K562 (cell line): ENCODE data around the gene GNS. TPM values are rescaled to one million over a fixed set of nuclear protein-coding genes. Genes with fewer than 3 reads are reported as not detected.

ENCODE experiments used
- ATAC-seq: fragments of 200-7000 bp; cut with Tn5 transposase; 3 replicates; pipeline ENCODE4 v1.9.1; 2020; ENCODE audit warnings: moderate library complexity
- BruUV-seq: library from RNA; stranded (reverse); fragments of 400-500 nt; replicated peaks from 2 replicates; lab custom pipeline; 2021; lab: Mats Ljungman, UMichigan
- CTCF ChIA-PET: fragments of 300-600 bp; formaldehyde crosslinking; extraction: SDS; loops from one replicate; lab custom pipeline; 2021; ENCODE audit warnings: low intra/inter-chr PET ratio; lab: Yijun Ruan, JAX
- POLR2A ChIA-PET: fragments of 300-600, 350-650 bp; sonication (Branson Sonifier 250); formaldehyde crosslinking; extraction: SDS; loops from one replicate; lab custom pipeline; 2021; ENCODE audit warnings: antibody characterized with exemption, inconsistent platforms; lab: Yijun Ruan, JAX
- DNase-seq, 4 experiments: peaks; one replicate each; pipeline versions ENCODE4 v3.0.0 to v3.0.0-alpha.2; 2011 to 2018; ENCODE audit warnings: low spot score in 3 of 4, mixed read lengths in 3 of 4; ENCODE audit errors: extremely low read depth in 1 of 4
- FAIRE-seq: peaks from 2 replicates; lab custom pipeline; 2011; peaks lifted over from hg19 to GRCh38; lab: Jason Lieb, UNC
- H2AFZ ChIP-seq: 2 replicates; pipeline ENCODE4 v1.6.0; 2011; ENCODE audit warnings: low read depth, low read length, control low read depth, inconsistent platforms
- H3K27ac ChIP-seq: fragments of 200-600 bp; 3 replicates; pipeline ENCODE4 v1.8.0; 2011; ENCODE audit warnings: low read depth, mild to moderate bottlenecking, control low read depth, inconsistent platforms, low read length, moderate library complexity, mixed read lengths; ENCODE audit errors: extremely low read depth
- H3K27me3 ChIP-seq, 2 experiments: fragments of 300-600 bp in 1 of 2; 2 replicates in 1 of 2; 3 replicates in 1 of 2; pipeline versions ENCODE4 v1.6.0 to v1.8.0; 2011; ENCODE audit warnings: inconsistent platforms in 2 of 2, low read length in 2 of 2, mild to moderate bottlenecking in 1 of 2, mixed read lengths in 1 of 2, moderate library complexity in 1 of 2; ENCODE audit not compliant: control insufficient read depth in 2 of 2, insufficient read depth in 2 of 2
- H3K36me3 ChIP-seq: fragments of 300-600 bp; 3 replicates; pipeline ENCODE4 v1.8.0; 2011; ENCODE audit warnings: mild to moderate bottlenecking, low read length, inconsistent platforms; ENCODE audit not compliant: control insufficient read depth, insufficient read depth
- H3K4me1 ChIP-seq, 2 experiments: fragments of 200-600 bp in 1 of 2; replicated peaks in 1 of 2; 2 replicates in 1 of 2; 3 replicates in 1 of 2; pipeline versions ENCODE4 v1.5.1 to v1.8.0; 2011; ENCODE audit warnings: inconsistent platforms in 2 of 2, low read length in 2 of 2, mild to moderate bottlenecking in 1 of 2, mixed read lengths in 1 of 2, moderate library complexity in 1 of 2; ENCODE audit not compliant: control insufficient read depth in 2 of 2, insufficient read depth in 2 of 2
- H3K4me2 ChIP-seq: 2 replicates; pipeline ENCODE4 v1.6.1; 2011; ENCODE audit warnings: low read length, control low read depth, inconsistent platforms, mixed read lengths; ENCODE audit not compliant: insufficient read depth
- H3K4me3 ChIP-seq: fragments of 200-600 bp; sonication (generic), shearing (Covaris generic); 2 replicates; pipeline ENCODE4 v1.5.1; 2016; ENCODE audit warnings: control low read depth, inconsistent platforms
- H3K79me2 ChIP-seq: fragments of 200-600 bp; 3 replicates; pipeline ENCODE4 v1.8.0; 2011; ENCODE audit warnings: low read length, inconsistent platforms; ENCODE audit not compliant: control insufficient read depth, insufficient read depth
- H3K9ac ChIP-seq, 2 experiments: 2 replicates each; pipeline versions ENCODE4 v1.6.0 to v1.6.1; 2011; ENCODE audit warnings: low read depth in 2 of 2, low read length in 2 of 2, control low read depth in 1 of 2, inconsistent platforms in 1 of 2, mild to moderate bottlenecking in 1 of 2, mixed read lengths in 1 of 2; ENCODE audit not compliant: insufficient read depth in 1 of 2
- H3K9me1 ChIP-seq: one replicate; pipeline ENCODE4 v1.6.0; 2011; ENCODE audit warnings: inconsistent platforms, mild to moderate bottlenecking, low read length, moderate library complexity; ENCODE audit not compliant: control insufficient read depth, insufficient read depth
- H3K9me3 ChIP-seq: replicated peaks from 2 replicates; pipeline ENCODE4 v1.5.1; 2011; ENCODE audit warnings: low read depth, low read length, inconsistent platforms; ENCODE audit not compliant: control insufficient read depth, insufficient read depth
- H4K20me1 ChIP-seq: replicated peaks from 2 replicates; pipeline ENCODE4 v1.6.1; 2011; ENCODE audit warnings: low read length, inconsistent platforms, mixed read lengths; ENCODE audit not compliant: control insufficient read depth, insufficient read depth
- MED1 ChIP-seq: sonication (generic); formaldehyde crosslinking; IDR thresholded peaks from 2 replicates; pipeline ENCODE4 v1.8.1; 2023; ENCODE audit warnings: missing genetic modification reagents, borderline replicate concordance
- REST ChIP-seq, 2 experiments: fragments of 450-650 bp; formaldehyde crosslinking in 1 of 2; IDR thresholded peaks; 2 replicates each; pipeline versions ENCODE4 v1.4.0 to v1.6.1; 2014 to 2020; ENCODE audit warnings: mild to moderate bottlenecking in 2 of 2, borderline replicate concordance in 1 of 2, low read depth in 1 of 2
- ZNF717 ChIP-seq: fragments of 250-450 bp; sonication (Bioruptor Pico); IDR thresholded peaks from 2 replicates; pipeline ENCODE4 v1.5.0; 2021
- WGBS: fragments of 100-300 bp; shearing (Covaris generic); methylation state at CpG from one replicate; pipeline ENCODE4 v1.1.6; 2016; ENCODE audit warnings: low coverage, mixed read lengths; ENCODE audit not compliant: insufficient coverage; ENCODE audit errors: missing lambda C conversion rate; 5-methylcytosine and 5-hydroxymethylcytosine counted together
- in situ Hi-C: fragments of 300-500 bp; cut with MboI; formaldehyde crosslinking; loops from 4 replicates; pipeline ENCODE4 v1.15.0; 2018; ENCODE audit warnings: inconsistent platforms, mixed read lengths
- intact Hi-C: fragments of 100-400 bp; cut with micrococcal nuclease; formaldehyde crosslinking; loops from 2 replicates; pipeline ENCODE4 v1.14.2; 2022
- polyA plus RNA-seq, 8 experiments: library from polyadenylated mRNA; depleted of rRNA in 4 of 8; stranded (reverse) in 5 of 8; unstranded in 3 of 8; fragments of >200 nt; fragmentation: Nextera tagmentation in 2 of 8; fragmentation: Illumina TruSeq in 1 of 8; extraction: Ambion mirVana in 2 of 8; extraction: Trizol in 1 of 8; gene quantifications; 2 replicates each; pipeline versions ENCODE4 v1.2.1 to v1.2.3, GENCODE V29; 2011 to 2014; ENCODE audit warnings: inconsistent platforms in 1 of 8, missing spikeins in 1 of 8
- total RNA-seq, 7 experiments: library from RNA; depleted of rRNA in 6 of 7; stranded (reverse); fragments of >200 nt in 6 of 7; fragmentation: Illumina TruSeq in 2 of 7; extraction: Trizol in 2 of 7; gene quantifications; 2 replicates each; pipeline versions ENCODE4 v1.2.1 to v1.2.3, GENCODE V29; 2011 to 2021; ENCODE audit warnings: low replicate concordance in 1 of 7

The GNS gene
- total and polyA plus RNA-seq, 9 of the 15 experiments (the other 6 are each of a cell fraction or from before 2014, with no cell fraction given) = 4.6 to 30.3 (median 18.9) TPM

GRCh38 chr12:64682572-64683277 lies 76.5 kb downstream of the GNS start:
- ATAC-seq (no peak), FAIRE-seq (no peak), DNase-seq (no peak)
- no peaks in the 10 kb centered on the region for H3K9me1 ChIP-seq
- no peak overlapping the region for H3K9ac ChIP-seq
- H4K20me1 ChIP-seq = no peaks in the 10 kb centered on the region
- no peaks in the 10 kb centered on the region for H3K27me3 ChIP-seq
- H3K79me2 ChIP-seq = peaks cover 54% of the 10 kb centered on the region
- H3K27ac ChIP-seq = no peak overlapping the region
- in situ Hi-C loops = no loop called here
- POLR2A ChIA-PET = interaction anchor here (0.7 to 1.0 kb wide), 3 partner anchors 26 to 87 kb away, joined by 3 to 5 read pairs (median 3); no protein-coding TSS in a partner anchor
- TF ChIP-seq MED1 (no peak), ZNF717 (CRISPR knock-in tag) (no peak), REST (IDR thresholded peaks at IDR 0.05; ENCODE audit: borderline replicate concordance) (no peak), REST (CRISPR knock-in tag; IDR thresholded peaks at IDR 0.05; ENCODE audit: low read depth) (no peak)
- no peaks in the 10 kb centered on the region for H3K9me3 ChIP-seq
- peaks cover 23 to 28% of the 10 kb centered on the region in 2 experiments for H3K4me1 ChIP-seq
- intact Hi-C loops = no loop called here
- H2AFZ ChIP-seq = no peak overlapping the region
- no peak overlapping the region for H3K4me2 ChIP-seq
- BruUV-seq = no TSS peak
- H3K36me3 ChIP-seq = peaks cover 26% of the 10 kb centered on the region; the same call in 2 of the 3 replicates
- CTCF ChIA-PET = no interaction called here
- H3K4me3 ChIP-seq = no peak overlapping the region
- WGBS = 51% methylated on average over 6 of the region's 6 CpGs
